Measurements from ENCODE around the gene DDTL.
"Not testable (repeated sequence)": the region's sequence is repeated elsewhere in the genome, so short reads cannot be mapped to it uniquely, and the experiment has no call there.

DDTL gene

GRCh38 chr22:23969071-23969470 is 2.4 kb downstream of the DDTL start:
- in situ Hi-C loops (cut with MboI; ENCODE audit: low sequenced_read_pairs): no loop called here

GRCh38 chr22:23970201-23970641 is 3.5 kb downstream of the DDTL start:
- in situ Hi-C loops (cut with MboI; ENCODE audit: low sequenced_read_pairs): no loop called here

DNA sequence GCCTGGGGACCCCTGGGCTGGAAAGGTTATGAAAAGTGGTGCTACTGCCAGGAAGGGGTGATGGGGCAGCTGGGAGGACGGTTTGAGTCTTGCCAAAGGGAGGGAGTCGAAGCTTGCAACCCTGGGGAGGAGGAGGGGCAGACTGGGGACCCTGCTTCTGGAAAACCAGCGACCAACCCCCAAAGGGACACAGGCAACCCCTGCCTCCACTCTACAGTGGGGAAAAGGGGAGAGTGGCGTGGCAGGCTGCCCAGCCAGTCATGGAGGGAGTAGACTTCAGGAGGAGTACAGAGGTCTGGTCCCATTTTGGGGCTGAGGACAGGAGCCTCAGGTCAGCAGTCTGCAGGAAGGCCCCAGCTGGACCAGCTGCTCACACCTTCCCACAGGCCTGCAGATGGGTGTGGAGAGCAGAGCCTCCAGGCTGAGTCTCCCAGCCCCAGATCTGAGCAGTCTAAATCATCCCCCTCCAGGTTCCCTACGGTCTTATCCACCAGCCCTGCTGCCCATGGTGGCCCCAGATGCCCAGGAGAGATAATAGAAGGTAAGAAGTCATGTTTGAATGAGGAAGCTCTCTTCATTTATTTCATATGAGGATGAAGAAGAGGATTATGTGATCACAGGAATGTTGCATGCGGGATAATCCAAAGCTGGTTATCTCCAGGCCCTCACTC is 4.3 kb downstream of the DDTL start:
- in situ Hi-C loops (cut with MboI; ENCODE audit: low sequenced_read_pairs): no loop called here

GRCh38 chr22:23971927-23972326 is 5.2 kb downstream of the DDTL start:
- in situ Hi-C loops (cut with MboI; ENCODE audit: low sequenced_read_pairs): not testable (repeated sequence)

GRCh38 chr22:23974345-23974744 is 7.7 kb downstream of the DDTL start, which contains the start of gene DDT:
TSS of gene DDT (minus strand) at chr22:23974441. CDS start at chr22:23974414, 27 bp downstream.
- in situ Hi-C loops (cut with MboI; ENCODE audit: low sequenced_read_pairs): not testable (repeated sequence)

GRCh38 chr22:23974836-23975352 is 8.2 kb downstream of the DDTL start:
- in situ Hi-C loops (cut with MboI; ENCODE audit: low sequenced_read_pairs): not testable (repeated sequence)

DNA sequence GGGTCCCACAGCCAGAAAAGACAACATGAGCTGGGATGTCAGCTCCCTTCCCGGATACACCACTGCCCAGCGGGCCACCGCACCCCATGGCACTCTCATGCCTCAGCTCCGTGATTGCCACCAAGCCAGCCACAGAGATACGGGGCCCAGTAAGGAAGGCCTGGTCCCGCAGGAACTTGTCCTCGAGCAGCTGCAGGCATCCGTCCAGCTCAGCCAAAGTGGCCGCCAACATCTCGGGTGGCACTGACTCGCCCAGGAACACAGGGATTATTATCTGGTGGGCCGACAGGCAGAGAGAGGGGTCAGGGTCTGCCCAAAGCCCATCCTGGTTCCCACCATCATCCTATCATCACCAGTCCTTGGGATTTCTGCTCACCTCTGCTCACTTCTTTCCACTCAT is 10.6 kb downstream of the DDTL start:
- in situ Hi-C loops (cut with MboI; ENCODE audit: low sequenced_read_pairs): not testable (repeated sequence)

GRCh38 chr22:23979557-23980240 is 13.0 kb downstream of the DDTL start, which contains the start of gene GSTT2:
TSS of gene GSTT2 (plus strand) at chr22:23980134.
- in situ Hi-C loops (cut with MboI; ENCODE audit: low sequenced_read_pairs): not testable (repeated sequence)

- in situ Hi-C loops (cut with MboI; ENCODE audit: low sequenced_read_pairs): not testable (repeated sequence)
These were observed 13.9 kb downstream of the DDTL start for GRCh38 chr22:23980567-23980966.

DNA sequence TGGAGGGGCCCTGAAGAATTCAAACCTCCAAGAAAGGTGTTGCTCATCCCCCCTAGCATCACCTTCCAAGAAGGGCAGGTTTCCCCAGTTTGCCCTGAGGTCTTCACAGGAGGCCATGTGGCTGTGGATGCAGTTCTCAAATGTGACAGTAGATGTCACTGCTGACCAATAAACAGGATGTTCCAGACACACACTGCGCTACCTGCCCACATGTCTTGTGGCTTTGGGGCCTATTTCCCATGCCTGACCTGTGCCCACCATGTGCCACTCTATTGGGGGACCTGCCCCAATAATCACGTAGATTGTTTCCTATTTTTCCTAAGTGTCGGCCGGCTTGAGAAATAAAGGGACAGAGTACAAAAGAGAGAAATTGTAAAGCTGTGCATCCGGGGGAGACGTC is 17.7 kb downstream of the DDTL start:
- in situ Hi-C loops (cut with MboI; ENCODE audit: low sequenced_read_pairs): no loop called here

- in situ Hi-C loops (cut with MboI; ENCODE audit: low sequenced_read_pairs): not testable (repeated sequence)
These were observed 19.4 kb downstream of the DDTL start for GRCh38 chr22:23986089-23986488.

DNA sequence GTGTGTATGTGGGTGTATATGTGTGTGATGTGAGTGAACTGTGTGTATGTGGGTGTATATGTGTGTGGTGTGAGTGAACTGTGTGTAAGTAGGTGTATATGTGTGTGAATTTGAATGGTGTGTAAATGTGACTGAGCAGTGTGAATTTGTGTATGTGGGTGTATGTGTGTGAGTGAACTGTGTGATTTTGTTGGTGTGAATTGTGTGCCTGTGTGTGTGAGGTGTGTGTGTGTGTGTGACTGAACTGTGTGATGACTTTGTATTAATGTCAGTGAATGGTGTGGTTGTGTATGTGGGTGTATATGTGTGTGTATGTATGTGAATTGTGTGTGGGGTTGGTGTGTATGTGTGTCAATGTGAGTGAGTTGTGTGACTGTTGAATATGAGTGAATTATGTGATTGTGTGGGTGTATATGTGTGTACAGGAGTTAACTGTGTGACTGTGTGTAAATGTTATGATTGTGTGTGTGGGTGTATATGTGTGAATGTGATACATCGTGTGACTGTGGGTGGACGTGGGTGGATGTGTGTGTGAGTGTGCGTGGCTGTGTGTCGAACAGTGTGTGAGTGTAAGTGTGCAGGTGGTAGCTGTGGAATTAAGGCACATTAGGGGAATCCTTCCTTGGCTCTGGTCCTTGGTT is 20.0 kb downstream of the DDTL start:
- in situ Hi-C loops (cut with MboI; ENCODE audit: low sequenced_read_pairs): not testable (repeated sequence)

DNA sequence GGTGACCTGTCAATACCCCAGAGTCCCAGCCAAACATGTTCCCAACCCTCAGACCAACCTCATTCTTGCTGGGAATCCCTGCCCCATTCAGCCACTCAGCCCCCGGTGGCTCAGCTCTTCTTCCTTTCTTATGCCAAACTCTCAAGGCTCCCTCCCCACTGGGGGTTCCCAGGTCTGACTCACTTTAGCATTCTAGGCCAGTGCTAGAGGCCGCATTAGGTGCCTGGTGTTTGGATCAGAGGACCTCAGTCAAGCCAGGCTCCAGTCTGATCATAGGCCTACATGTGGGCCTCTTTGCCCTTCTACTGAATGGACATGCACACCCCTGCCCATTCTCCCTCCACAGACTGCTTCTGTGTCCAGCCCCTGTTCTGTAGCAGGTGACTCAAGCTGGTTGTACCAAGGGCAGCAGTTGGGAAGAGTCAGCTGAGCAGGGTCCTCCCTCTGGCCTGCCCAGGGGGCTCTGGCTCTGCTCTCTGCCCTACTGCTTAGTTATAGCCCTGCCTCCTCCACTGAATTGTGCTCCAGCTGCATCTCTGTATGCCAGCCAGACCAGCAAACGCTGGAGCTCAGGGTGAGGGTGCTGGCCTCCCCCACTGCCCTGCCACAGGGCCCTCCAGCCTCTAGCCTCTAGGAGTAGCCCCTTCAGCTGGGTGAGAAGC is 23.0 kb downstream of the DDTL start:
- in situ Hi-C loops (cut with MboI; ENCODE audit: low sequenced_read_pairs): not testable (repeated sequence)

- in situ Hi-C loops (cut with MboI; ENCODE audit: low sequenced_read_pairs): not testable (repeated sequence)
These were observed 26.4 kb downstream of the DDTL start for GRCh38 chr22:23993080-23993479.

GRCh38 chr22:23993581-23994177 is 27.0 kb downstream of the DDTL start:
- in situ Hi-C loops (cut with MboI; ENCODE audit: low sequenced_read_pairs): not testable (repeated sequence)

DNA sequence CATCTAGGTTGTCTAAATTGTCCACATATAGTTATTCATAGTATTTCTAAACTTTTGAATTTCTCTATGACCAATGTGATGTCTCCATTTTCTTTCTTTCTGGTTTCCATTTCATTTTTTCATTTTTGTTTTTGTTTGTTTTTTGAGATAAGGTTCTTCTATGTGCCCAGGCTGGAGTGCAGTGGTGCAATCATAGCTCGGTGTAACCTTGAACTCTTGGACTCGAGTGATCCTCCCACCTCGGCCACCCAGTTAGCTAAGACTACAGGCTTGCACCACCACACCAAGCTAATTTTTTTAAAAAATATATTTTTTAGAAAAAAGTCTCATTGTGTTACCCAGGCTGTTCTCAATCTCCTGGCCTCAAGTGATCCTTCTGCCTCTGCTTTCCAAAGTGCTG is 30.4 kb downstream of the DDTL start:
- in situ Hi-C loops (cut with MboI; ENCODE audit: low sequenced_read_pairs): no loop called here

DNA sequence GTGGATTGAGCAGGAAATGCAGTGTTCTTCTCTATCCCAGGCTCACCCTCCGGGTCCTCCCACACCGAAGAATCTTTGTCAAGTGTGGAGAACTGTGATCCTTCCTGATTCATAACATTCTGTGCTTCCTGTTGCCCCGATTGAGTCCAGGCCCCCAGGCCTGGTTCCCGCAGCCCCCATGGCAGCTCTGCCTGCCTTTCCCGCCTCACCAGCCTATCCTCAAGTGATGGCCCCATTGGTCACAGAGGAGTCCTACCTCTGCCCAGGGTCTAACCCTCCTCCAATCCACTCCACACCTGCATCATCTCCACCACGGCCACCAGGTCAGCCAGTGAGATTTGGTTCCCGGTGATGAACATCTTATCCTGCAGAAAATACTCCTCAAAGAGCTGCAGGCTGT is 33.1 kb downstream of the DDTL start:
- in situ Hi-C loops (cut with MboI; ENCODE audit: low sequenced_read_pairs): loop anchor here (25.0 kb wide), 1 partner anchor 538 kb away; no protein-coding TSS in a partner anchor

- in situ Hi-C loops (cut with MboI; ENCODE audit: low sequenced_read_pairs): loop anchor here (25.0 kb wide), 1 partner anchor 536 kb away; no protein-coding TSS in a partner anchor
These were observed 34.6 kb downstream of the DDTL start for GRCh38 chr22:24001314-24001713.

- in situ Hi-C loops (cut with MboI; ENCODE audit: low sequenced_read_pairs): loop anchor here (25.0 kb wide), 1 partner anchor 535 kb away; no protein-coding TSS in a partner anchor
These were observed 35.6 kb downstream of the DDTL start for GRCh38 chr22:24002272-24002671.

- in situ Hi-C loops (cut with MboI; ENCODE audit: low sequenced_read_pairs): loop anchor here (25.0 kb wide), 1 partner anchor 534 kb away; no protein-coding TSS in a partner anchor
These were observed 36.2 kb downstream of the DDTL start for GRCh38 chr22:24002851-24003250.
